Superior temporal gyrus (tissue), 1 donor: ENCODE measurements around the gene LITAF.

Experiments used
- DNase-seq: peaks from one replicate; pipeline ENCODE4 v3.0.0-alpha.2; 2016; ENCODE audit errors: extremely low spot score

Gene LITAF

DNA sequence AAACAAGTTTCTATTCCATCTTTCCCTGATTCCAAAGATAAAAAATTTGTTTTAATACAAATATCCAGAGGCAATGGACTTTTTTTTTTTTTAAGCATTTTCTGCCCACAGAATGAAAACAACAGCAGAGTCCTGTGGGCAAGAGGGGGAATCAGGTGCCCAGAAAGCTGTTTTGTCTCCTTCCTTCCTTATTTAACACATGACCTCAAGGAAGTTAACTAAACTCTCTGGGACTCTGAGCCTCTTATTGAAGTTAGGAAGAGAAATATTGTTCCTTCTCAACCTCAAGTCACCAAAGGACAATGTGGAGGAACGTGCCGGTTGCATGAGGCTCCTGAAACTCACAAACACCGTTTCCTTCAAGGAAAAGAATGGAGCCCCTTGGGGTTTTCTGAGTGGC, 34.9 kb downstream of the LITAF start:
- DNase-seq, result no peak

DNA sequence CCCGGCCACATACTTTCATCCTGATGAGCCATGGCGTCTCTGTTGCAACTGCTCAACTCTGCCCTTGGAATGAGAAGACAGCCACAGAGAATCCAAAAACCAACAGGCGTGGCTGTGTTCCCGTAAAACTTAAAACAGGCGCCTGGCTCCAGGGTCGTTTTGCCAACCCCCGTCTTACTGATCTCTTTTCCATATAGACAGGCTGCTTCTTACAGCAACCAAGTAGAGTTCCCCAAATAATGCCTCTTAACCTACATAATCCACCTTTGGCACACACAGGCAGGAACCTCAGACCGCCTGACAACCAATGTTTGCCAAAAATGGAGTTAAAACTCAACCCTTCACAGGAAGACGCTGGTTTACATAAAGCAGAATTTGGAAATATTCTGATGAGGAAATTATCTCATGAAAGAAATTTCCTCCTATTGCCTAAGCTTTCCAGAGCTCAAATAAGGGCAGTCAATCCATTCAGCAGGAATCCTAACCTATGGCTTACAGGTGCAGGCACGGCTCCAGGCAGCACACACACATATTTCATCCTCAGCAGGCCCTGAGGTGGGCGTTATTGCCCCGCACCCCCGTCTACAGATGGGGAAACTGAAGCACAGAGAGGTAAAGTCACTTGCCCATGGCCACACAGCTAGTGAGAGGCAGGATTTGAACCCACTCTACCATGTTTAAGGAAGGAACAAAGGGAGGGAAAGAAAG, 35.8 kb downstream of the LITAF start:
- no peak for DNase-seq

DNA sequence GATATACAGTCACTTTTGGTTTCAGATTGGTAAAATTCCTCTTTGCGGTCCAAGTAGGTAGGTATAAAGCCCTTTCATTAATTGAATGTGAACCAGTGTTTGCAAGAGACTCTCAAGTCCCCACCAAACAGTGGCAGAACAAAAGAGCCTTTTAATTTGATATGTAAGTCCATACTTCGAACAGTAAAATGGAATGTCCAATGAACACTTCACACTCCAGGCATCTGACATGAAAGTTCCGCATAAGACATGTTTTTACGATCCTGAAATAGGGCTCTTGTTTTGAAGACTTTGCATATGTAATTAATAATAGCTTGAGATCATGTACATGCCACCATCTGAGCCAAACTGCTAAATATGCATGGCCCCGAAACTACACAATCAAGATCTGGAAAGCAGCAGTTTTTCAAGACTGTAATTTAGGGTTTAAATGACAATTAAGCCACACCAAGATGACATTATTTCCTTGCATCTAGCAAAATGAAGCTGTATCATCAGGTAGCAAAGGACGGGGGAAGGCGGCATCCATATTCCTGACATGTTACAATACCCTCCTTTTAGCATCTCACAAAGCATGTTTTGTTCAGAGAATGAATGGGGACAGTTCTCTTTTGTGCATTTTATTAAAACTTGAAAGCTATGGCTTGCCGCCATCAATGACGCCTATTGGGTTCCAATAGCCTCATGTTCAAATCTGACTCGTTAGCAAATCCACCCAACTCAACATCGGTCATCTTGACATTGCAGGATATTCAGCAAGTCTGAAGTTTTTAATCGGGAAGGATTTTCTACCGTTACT, 39.4 kb downstream of the LITAF start:
- DNase-seq, result peak; percentile 98

DNA sequence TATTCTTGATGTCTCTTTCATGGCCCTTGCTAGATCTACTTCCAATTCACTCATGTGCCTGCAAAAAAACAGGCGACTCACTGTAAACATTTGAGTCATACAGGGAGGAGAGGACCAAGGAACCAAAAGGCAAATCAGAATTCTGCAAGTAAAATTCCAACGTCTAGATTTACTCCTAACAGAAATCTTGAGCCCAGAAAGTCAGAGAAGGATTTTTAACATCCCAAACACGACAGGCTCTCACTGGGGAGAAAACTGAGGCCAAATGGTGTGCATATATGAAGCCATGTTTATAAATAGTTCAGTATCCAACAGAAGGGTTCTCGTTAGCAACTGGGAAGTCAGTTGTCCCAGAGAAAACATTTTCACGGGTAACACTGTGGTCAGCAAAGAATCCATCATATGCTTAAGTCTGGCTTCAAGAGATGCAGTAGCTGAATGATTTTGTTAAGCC, 40.1 kb downstream of the LITAF start:
- no peak for DNase-seq

DNA sequence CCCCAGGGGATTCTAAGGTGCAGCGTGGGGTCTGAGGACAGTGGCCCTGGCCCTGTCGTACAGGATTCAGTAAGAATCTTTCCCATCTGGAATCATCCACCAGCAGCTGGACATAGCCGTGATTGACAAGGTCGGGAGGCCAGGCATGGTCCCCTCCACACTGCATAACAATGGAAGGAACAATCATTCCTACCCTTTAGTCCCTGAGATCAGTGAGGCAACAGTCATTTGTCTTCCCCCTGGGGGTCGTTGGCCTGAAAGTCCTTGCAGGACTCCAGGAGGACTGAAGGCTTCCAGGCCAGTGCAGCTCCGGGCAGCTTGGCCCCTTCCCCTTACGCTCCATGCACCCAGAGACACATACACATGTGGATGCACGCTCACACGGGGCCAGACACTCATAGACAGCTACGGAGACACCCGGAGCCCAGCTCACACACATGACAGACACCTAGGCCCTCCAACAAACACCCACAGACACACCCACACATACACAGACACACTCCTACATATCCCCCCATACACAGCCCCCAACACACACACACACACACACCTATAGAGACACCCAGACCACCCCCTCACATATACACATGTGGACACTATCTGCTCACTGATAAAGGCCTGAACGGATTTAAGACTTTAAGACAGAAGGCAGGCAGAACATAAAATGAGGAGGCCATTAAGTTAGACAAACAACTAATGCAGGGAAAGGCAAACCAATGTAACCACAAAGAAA, 42.9 kb downstream of the LITAF start:
- DNase-seq, result no peak

DNA sequence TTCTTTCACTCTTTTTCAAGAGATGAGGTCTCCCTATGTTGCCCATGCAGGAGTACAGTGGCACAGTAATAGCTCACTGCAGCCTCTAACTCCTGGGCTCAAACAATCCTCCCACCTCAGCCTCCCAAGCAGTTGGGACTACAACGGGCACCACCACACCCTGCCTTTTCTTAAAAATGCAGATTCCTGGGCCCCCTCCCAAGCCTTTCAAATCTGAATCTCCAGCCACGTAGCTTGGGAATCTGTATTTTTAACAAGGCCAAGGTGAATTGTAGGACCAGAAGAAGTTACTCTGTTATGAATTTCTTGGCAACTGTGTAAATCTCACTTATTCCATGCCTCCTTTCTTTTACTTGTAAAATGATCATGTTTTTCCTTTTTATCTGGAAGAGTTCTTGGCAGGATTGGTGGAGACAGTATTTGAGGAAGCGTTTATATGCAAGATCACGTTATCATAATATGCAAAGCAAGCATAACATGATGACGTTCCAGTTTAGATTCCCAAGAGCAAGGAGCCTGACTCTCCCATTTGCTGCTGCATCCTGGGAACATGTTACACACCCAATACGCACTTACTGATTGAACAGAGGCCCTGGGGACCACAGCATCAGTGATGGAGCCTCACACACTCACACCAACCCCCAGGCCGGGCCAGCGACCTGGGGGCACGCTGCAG, 44.5 kb downstream of the LITAF start:
- DNase-seq, result no peak

DNA sequence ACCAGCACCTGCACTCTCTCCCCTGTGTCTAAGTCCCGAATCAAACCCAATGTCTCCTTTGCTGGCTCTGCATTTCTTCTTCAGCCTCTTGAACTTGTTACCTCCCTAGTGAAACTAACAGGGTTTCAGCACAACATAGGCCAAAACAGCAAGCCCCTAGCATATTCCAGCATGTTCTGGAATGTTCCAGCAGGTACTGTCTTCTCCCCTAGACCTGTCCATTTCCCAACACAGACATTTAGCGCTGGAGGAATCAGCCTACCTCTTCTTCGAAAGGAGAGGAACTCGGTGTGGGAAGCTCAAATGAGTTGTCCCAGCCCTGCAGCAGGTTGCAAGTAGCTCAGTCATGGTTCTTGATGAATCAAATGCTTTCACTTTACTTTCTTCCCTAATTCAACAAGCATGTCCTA, 47.1 kb downstream of the LITAF start:
- no peak for DNase-seq

DNA sequence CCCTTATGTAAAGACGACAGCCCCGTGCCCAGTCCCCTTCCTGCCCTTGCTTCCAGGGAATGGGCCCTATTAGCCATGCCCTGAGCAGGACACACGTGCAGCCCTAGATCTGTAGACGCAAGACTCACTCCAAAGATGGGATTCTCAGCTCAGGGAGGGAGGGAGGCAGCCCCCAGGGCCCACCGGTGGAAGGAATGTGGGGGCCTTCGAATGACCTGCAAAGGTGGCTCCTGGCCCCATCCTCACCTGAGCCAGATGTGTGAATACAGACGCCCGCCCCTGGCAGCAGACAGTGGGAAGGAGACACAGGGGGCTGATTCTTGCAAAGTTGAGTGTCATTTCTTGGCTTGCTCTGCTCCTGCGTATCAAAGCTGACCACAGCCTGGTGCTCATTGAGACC, 47.8 kb downstream of the LITAF start:
- no peak for DNase-seq

DNA sequence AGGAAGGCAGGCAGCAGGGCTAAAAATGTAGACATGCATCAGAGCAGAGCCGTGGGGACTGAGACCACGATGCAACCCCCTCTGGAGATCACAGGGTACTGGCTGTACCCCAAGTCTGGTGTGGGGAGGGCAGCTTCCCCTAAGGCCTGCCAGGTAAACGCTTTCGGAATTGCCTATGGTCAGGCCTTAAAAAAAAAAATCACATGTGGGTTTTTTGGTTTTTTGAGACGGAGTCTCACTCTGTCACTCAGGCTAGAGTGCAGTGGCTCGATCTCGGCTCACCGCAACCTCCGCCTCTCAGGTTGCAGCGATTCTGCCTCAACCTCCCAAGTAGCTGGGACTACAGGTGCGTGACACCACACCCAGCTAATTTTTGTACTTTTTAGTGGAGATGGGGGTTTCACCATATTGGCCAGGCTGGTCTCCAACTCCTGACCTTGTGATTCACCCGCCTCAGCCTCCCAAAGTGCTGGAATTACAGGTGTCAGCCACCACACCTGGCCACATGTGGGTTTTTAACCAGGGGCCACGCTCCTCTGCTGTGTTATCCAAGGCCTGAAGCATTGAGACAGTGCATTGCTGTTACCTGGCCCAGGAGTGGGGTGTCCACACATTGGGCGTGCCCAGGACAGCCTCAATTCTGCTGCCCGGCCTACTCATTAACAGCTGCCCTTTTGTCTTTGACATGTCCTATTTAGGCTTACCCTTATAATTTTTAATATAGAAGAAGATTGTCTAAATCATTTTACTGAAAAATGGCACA, 50.4 kb downstream of the LITAF start:
- no peak for DNase-seq

DNA sequence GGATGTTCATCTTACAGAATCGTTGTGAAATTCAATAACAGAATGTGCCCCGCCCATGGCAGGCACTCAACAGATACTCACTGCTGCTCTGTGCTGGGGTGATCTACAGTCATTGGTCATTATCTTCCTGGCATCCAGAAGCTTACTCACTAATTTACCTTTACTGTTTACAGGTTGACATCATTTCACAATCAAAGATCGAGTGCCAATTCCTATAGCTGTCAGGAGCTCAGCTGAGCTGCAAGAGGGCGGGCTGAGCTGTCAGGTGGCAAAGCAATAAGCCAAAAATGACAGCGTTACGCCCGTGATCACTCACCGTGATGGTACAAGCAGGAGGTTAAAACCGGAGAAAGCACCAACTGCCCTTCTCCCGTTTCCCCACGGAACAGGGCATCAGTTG, 51.2 kb downstream of the LITAF start:
- DNase-seq, result no peak

DNA sequence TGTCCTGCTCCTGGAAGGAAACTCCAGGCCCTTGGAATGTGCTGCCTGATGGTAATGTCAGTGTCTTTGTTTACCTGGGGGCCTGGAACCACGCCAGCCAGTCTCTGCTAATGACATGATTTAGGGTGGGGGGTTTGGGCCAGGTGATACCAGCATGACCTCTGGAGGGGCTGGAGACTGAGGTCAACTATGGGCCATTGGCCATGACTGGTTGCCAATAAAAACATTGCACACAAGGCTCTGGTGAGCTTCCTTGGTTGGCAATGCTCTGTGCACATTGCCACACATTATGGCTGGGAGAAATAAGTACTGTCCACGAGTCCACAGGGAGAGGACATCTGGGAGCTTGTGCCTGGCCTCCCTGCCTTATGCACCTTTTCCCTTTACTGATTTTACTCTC, 52.5 kb downstream of the LITAF start:
- no peak for DNase-seq

DNA sequence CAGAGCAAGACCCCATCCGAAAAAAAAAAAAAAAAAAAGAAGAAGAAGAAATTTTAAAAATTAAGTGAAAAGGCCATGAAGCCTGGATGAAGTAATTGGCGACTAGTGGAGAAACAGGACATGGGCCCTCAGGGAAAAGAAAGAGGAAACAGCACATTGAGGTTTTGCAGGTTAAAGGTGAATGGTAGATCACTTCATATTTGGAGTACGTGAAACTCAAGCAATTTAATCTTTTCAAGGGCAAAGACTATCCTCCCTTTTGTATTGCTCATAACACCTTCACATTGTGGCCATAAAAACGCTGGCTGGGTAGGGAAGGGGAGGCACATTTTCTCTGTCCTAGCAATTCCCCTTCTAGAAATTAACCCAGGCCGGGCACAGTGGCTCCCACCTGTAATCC, 53.1 kb downstream of the LITAF start:
- no peak for DNase-seq

DNA sequence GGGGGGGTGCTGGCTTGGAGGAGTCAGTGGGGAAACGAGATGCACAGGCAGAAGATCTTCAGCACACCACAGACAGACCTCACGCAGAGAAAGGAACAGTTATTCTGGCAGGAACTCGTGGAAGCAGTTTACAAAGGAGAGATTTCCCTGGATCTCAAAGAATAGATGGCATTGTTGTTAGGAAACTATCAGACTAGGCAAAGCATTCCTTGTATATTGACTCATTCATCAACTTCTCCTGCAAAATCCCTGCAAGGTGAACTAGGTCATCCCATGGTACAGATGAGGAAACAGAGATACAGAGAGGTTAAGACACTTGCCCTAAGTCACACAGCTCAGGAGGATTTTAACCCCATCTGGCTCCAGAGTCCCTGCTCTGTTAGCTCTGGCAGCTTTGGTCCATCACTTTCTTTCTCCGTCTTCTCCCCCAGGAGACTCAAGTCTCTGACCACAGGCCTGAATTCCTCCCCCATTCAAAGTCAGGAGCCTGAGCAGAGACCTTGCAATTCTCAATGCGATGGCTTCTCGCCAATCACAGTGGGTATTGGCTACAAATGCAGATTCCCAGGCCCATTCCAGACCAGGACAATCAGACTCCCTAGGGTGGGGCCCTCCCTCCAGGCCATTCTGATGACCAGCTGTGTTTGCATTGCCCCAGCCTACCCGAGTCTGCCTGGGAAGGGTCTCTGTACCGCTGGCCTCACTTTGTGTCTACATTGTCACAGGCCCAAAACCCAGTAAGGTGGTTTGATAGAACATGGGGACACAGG, 56.4 kb downstream of the LITAF start:
- DNase-seq, result no peak

DNA sequence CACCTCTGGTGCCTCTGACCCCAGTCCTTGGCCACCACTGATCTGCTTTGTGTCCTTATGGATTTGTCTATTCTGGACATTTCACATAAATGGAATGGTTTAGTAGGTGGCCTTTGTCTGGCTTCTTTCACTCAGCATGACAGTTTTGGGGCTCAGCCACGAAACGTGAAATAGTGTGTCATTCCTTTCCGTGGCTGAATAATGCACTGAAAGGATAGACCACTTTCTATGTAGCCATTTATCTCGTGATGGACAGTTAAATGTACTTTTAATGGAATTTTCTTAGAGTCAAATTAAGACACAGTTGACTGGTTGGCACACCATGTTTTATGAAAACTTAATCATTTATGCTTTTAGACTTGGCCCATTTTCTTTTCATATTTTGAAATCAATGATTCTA, 57.4 kb downstream of the LITAF start:
- no peak for DNase-seq

DNA sequence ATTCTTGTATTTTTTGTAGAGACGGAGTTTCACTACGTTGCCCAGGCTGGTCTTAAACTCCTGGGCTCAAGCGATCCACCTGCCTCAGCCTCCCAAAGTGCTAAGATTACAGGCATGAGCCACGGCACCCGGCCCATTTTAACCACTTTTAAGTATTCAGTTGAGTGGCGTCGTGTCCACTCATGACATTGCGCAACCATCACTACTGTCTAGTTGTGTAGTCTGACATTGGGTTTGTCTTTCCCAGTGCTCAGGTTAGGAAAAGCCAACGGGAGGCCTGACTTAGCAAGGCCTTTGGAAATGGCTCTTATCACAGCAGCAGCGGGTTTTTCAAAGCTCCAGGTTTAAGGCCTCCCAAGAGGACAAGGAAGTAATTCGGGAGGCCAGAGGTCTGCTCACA, 58.7 kb downstream of the LITAF start:
- no peak for DNase-seq

DNA sequence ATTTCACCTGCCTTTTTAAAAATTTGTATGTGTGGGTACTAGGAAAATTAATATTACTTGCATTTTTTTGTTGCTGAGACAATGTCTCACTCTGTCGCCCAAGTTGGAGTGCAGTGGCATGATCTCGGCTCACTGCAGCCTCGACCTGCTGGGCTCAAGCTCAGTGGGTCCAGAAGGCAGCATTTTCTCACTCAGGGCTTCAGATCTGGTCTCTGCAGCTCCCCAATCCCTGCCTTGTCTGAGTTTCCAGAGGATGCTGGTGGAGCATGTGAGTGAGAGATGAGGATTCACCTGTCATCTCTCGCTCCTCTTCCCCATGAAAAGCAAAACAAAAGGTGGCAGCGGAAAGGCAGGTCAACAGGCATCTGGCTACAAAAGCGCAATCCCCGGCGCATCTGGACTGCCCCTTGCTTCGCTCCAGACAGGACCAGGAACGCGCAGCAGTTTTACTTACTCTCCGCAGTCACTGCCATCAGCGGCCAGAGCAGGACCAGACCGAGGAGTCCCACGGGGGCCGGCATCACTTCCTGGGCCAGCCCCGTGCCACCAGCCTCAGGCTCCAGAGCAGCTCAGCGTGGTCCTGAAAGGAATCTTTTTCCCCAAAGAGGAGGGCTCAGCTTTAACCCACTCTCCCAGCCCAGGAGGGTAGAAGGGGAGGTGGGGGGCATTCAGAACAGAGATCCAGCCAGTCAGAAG, 59.9 kb downstream of the LITAF start:
- DNase-seq, result no peak

DNA sequence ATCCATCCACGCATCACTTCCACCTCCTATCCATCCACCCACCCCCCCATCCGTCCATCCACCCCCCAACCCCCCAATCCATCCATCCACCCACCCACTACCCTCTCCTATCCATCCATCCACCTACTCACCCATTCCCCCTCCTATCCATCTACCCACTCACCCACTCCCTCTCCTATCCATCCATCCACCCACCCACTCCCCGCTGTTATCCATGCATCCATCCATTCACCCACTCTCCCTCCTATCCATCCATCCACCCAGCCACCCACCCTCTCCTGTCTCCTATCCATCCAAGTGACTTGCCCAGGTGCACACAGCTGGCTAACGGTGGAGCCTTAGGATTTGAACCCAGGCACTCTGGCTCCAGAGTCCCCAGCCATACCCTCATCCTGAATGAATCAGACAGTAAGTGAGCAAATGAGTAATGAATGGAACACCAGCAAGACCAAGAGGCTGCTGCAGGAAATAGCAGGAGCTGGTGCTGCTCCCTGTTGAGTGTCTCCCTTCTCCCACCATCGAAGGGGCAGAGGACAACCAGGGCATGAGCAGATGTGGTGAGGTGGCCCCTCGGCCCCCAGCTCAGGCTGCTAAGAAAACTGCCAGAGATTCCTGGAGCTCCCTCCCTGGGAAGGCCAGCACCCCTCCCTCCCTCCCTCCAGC, 62.5 kb downstream of the LITAF start:
- no peak for DNase-seq

DNA sequence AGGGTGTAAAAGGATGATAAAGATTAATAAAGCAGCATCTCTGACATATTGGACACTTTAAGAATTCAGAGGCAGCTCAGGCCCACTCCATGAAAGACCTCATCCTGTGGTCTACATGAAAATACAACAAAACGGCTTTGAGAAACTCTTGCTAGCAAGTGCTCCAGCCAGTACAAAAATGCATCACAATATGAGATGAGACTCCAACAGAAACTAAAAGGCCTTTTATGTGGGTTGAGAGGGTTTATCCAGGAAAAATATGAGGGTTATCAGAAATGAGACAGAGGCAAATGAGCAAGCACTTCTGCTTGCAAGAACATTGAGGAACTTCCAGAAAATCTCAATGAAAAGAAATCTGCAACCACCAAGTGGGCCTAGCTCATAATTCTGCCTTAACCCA, 65.7 kb downstream of the LITAF start:
- DNase-seq, result no peak

DNA sequence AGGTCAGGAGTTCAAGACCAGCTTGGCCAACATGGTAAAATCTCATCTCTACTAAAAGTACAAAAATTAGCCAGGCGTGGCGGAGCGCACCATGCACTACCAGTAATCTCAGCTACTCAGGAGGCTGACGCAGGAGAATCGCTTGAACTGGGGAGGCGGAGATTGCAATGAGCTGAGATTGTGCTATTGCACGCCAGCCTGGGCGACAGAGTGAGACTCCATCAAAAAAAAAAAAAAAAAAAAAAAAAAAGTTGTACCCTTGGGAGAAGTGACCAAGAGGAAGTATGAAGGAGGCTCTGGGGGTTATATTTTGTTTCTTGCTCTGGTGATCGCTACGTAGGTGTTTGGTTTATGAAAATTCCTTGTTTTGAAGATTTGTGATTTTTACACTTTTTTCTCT, 66.3 kb downstream of the LITAF start:
- DNase-seq, result no peak
